ENCODE data around the gene TAL1.
"Not testable (repeated sequence)": the region's sequence is repeated elsewhere in the genome, so short reads cannot be mapped to it uniquely, and the experiment has no call there.

TAL1 gene

DNA sequence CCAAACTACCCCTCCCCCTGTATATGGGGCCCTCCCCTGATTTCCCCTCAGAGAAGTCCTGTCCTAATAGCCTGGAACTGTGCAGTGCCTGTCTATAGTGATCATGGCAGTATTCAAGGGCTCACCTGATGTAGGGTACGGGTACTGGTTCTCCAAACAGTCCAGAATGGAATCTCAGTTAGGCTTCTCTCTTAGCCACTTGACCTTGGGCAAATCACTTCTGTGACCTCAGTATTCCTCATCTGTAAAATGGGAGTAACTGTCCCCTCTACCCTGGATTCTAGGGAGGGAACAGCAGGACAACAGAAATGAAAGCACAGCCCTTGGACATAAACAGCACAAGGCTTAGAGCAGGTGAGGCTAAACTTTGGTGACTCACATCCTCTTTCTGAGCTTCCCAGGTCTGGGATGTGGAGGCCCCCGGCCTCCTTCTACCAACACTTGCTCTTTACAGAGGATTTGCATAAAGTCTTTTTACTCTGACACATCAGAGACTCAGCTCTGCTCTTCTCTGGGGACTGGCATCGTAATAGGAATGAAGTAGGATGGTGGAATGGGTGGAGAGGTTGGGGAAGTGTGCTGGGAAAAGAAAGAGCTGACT lies 22.2 kb downstream of the TAL1 start:
- H3K4me3 ChIP-seq (ENCODE audit: low read length) = no peak overlapping the region
- no peak overlapping the region for H3K27ac ChIP-seq (ENCODE audit: low read depth, low read length)
- peaks cover 60% of the 10 kb centered on the region for H3K27me3 ChIP-seq (ENCODE audit: insufficient read depth, low read length)
- no peaks in the 10 kb centered on the region for H3K9me3 ChIP-seq (ENCODE audit: insufficient read depth, low read depth, low read length)
- H3K9ac ChIP-seq (ENCODE audit: low read depth, low read length) = no peak overlapping the region
- WGBS = 53% methylated on average over 3 of the region's 3 CpGs
- H3K4me1 ChIP-seq (ENCODE audit: insufficient read depth, low read length) = peaks cover 15% of the 10 kb centered on the region; the same call in 1 of the 2 replicates
- H3K36me3 ChIP-seq (ENCODE audit: insufficient read depth, low read length) = no peaks in the 10 kb centered on the region

GRCh38 chr1:47209091-47209490 lies 22.9 kb downstream of the TAL1 start:
- 41% methylated on average over 8 of the region's 8 CpGs for WGBS
- no peak overlapping the region for H3K9ac ChIP-seq (ENCODE audit: low read depth, low read length)
- peaks cover 15% of the 10 kb centered on the region; the same call in 1 of the 2 replicates for H3K4me1 ChIP-seq (ENCODE audit: insufficient read depth, low read length)
- no peak overlapping the region for H3K27ac ChIP-seq (ENCODE audit: low read depth, low read length)
- no peak overlapping the region for H3K4me3 ChIP-seq (ENCODE audit: low read length)
- peaks cover 58% of the 10 kb centered on the region for H3K27me3 ChIP-seq (ENCODE audit: insufficient read depth, low read length)
- no peaks in the 10 kb centered on the region for H3K36me3 ChIP-seq (ENCODE audit: insufficient read depth, low read length)
- H3K9me3 ChIP-seq (ENCODE audit: insufficient read depth, low read depth, low read length) = no peaks in the 10 kb centered on the region

GRCh38 chr1:47208374-47208850 lies 23.6 kb downstream of the TAL1 start:
- Histone ChIP-seq H3K4me1 (ENCODE audit: insufficient read depth, low read length) (peaks cover 15% of the 10 kb centered on the region; the same call in 1 of the 2 replicates), H3K36me3 (ENCODE audit: insufficient read depth, low read length) (no peaks in the 10 kb centered on the region), H3K27ac (ENCODE audit: low read depth, low read length) (no peak overlapping the region), H3K9me3 (ENCODE audit: insufficient read depth, low read depth, low read length) (no peaks in the 10 kb centered on the region), H3K27me3 (ENCODE audit: insufficient read depth, low read length) (peaks cover 58% of the 10 kb centered on the region), H3K4me3 (ENCODE audit: low read length) (peak overlapping the region; percentile 26; the same call in 1 of the 2 replicates), H3K9ac (ENCODE audit: low read depth, low read length) (no peak overlapping the region)
- 5% methylated on average over 11 of the region's 11 CpGs for WGBS

GRCh38 chr1:47207803-47208373 lies 24.1 kb downstream of the TAL1 start:
- WGBS = 55% methylated on average over 8 of the region's 8 CpGs
- H3K27ac ChIP-seq (ENCODE audit: low read depth, low read length) = no peak overlapping the region
- no peaks in the 10 kb centered on the region for H3K36me3 ChIP-seq (ENCODE audit: insufficient read depth, low read length)
- peaks cover 54% of the 10 kb centered on the region for H3K27me3 ChIP-seq (ENCODE audit: insufficient read depth, low read length)
- peaks cover 15% of the 10 kb centered on the region; the same call in 1 of the 2 replicates for H3K4me1 ChIP-seq (ENCODE audit: insufficient read depth, low read length)
- H3K4me3 ChIP-seq (ENCODE audit: low read length) = peak overlapping the region; percentile 26; the same call in 1 of the 2 replicates
- H3K9me3 ChIP-seq (ENCODE audit: insufficient read depth, low read depth, low read length) = no peaks in the 10 kb centered on the region
- H3K9ac ChIP-seq (ENCODE audit: low read depth, low read length) = no peak overlapping the region

DNA sequence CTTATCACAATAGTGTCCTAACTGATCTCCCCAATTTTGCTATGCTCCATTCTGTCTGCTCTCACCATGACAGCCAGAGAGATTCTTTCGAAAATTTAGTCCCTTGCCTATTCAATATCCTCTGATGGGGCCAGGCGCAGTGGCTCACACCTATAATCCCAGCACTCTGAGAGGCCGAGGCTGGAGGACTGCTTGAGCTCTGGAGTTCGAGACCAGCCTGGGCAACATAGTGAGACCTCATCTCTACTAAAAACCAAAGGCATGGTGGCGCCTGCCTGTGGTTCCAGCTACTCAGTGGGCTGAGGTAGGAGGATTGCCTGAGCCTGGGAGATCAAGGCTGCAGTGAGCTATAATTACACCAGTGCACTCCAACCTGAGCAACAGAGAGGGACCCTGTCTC lies 26.1 kb downstream of the TAL1 start:
- H3K27me3 ChIP-seq (ENCODE audit: insufficient read depth, low read length) = peaks cover 46% of the 10 kb centered on the region
- no peaks in the 10 kb centered on the region for H3K36me3 ChIP-seq (ENCODE audit: insufficient read depth, low read length)
- H3K27ac ChIP-seq (ENCODE audit: low read depth, low read length) = no peak overlapping the region
- WGBS = 93% methylated on average over 5 of the region's 5 CpGs
- H3K4me3 ChIP-seq (ENCODE audit: low read length) = no peak overlapping the region
- H3K9me3 ChIP-seq (ENCODE audit: insufficient read depth, low read depth, low read length) = no peaks in the 10 kb centered on the region
- peaks cover 15% of the 10 kb centered on the region; the same call in 1 of the 2 replicates for H3K4me1 ChIP-seq (ENCODE audit: insufficient read depth, low read length)
- H3K9ac ChIP-seq (ENCODE audit: low read depth, low read length) = no peak overlapping the region

DNA sequence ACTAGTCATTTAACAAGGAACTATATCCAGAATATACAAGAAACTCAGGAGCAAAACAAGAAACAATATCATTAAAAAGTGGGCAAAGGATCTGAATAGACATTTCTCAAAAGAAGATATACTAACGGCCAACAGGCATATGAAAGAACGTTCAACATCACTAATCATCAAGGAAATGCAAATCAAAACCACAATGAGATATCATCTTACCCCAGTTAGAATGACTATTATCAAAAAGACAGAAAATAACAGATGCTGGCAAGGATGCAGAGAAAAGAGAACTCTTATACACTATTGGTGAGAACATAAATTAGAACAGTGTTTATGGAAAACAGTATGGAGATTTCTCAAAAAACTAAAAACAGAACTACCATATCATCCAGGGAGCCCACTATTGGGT lies 28.5 kb downstream of the TAL1 start:
- peaks cover 33% of the 10 kb centered on the region for H3K27me3 ChIP-seq (ENCODE audit: insufficient read depth, low read length)
- not testable (repeated sequence) for H3K4me3 ChIP-seq (ENCODE audit: low read length); H3K9ac ChIP-seq (ENCODE audit: low read depth, low read length); H3K27ac ChIP-seq (ENCODE audit: low read depth, low read length); H3K36me3 ChIP-seq (ENCODE audit: insufficient read depth, low read length); H3K9me3 ChIP-seq (ENCODE audit: insufficient read depth, low read depth, low read length); H3K4me1 ChIP-seq (ENCODE audit: insufficient read depth, low read length)
- 76% methylated on average over 2 of the region's 2 CpGs for WGBS

GRCh38 chr1:47201179-47201578 lies 30.8 kb downstream of the TAL1 start:
- H3K9me3 ChIP-seq (ENCODE audit: insufficient read depth, low read depth, low read length) = no peaks in the 10 kb centered on the region
- no peak overlapping the region for H3K27ac ChIP-seq (ENCODE audit: low read depth, low read length)
- H3K4me1 ChIP-seq (ENCODE audit: insufficient read depth, low read length) = no peaks in the 10 kb centered on the region
- H3K4me3 ChIP-seq (ENCODE audit: low read length) = no peak overlapping the region
- H3K27me3 ChIP-seq (ENCODE audit: insufficient read depth, low read length) = peaks cover 22% of the 10 kb centered on the region
- H3K9ac ChIP-seq (ENCODE audit: low read depth, low read length) = no peak overlapping the region
- 52% methylated on average over 4 of the region's 4 CpGs for WGBS
- no peaks in the 10 kb centered on the region for H3K36me3 ChIP-seq (ENCODE audit: insufficient read depth, low read length)

GRCh38 chr1:47198214-47198613 lies 33.8 kb downstream of the TAL1 start:
- Histone ChIP-seq H3K4me1 (ENCODE audit: insufficient read depth, low read length) (no peaks in the 10 kb centered on the region), H3K4me3 (ENCODE audit: low read length) (no peak overlapping the region), H3K27me3 (ENCODE audit: insufficient read depth, low read length) (peaks cover 33% of the 10 kb centered on the region), H3K27ac (ENCODE audit: low read depth, low read length) (no peak overlapping the region), H3K9ac (ENCODE audit: low read depth, low read length) (no peak overlapping the region), H3K9me3 (ENCODE audit: insufficient read depth, low read depth, low read length) (no peaks in the 10 kb centered on the region), H3K36me3 (ENCODE audit: insufficient read depth, low read length) (no peaks in the 10 kb centered on the region)
- 85% methylated on average over 4 of the region's 4 CpGs for WGBS

GRCh38 chr1:47196622-47197021 lies 35.4 kb downstream of the TAL1 start:
- no peak overlapping the region for H3K4me3 ChIP-seq (ENCODE audit: low read length)

DNA sequence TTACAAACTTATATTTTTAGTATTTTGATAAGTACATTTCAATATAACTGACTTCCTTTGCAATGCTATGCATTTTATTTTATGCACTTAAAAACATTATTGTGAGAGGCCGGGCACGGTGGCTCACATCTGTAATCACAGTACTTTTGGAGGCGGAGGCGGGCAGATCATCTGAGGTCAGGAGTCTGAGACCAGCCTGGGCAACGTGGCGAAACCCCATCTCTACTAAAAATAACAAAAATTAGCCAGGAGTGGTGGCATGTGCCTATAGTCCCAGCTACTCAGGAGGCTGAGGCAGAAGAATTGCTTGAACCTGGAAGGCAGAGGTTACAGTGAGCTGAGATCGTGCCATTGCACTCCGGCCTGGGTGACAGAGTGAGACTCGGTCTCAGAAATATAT lies 36.0 kb downstream of the TAL1 start:
- 94% methylated on average over 7 of the region's 9 CpGs for WGBS
- peaks cover 33% of the 10 kb centered on the region for H3K27me3 ChIP-seq (ENCODE audit: insufficient read depth, low read length)
- H3K4me3 ChIP-seq (ENCODE audit: low read length); H3K36me3 ChIP-seq (ENCODE audit: insufficient read depth, low read length); H3K27ac ChIP-seq (ENCODE audit: low read depth, low read length); H3K9ac ChIP-seq (ENCODE audit: low read depth, low read length); H3K4me1 ChIP-seq (ENCODE audit: insufficient read depth, low read length); H3K9me3 ChIP-seq (ENCODE audit: insufficient read depth, low read depth, low read length): not testable (repeated sequence)

More at GRCh38 chr1:47196622-47197021, 35.4 kb downstream of the TAL1 start:
- 72% methylated on average over 3 of the region's 3 CpGs for WGBS
- Histone ChIP-seq H3K27ac (ENCODE audit: low read depth, low read length) (no peak overlapping the region), H3K9ac (ENCODE audit: low read depth, low read length) (no peak overlapping the region), H3K4me1 (ENCODE audit: insufficient read depth, low read length) (peaks cover 6% of the 10 kb centered on the region; the same call in 1 of the 2 replicates), H3K27me3 (ENCODE audit: insufficient read depth, low read length) (peaks cover 33% of the 10 kb centered on the region), H3K9me3 (ENCODE audit: insufficient read depth, low read depth, low read length) (no peaks in the 10 kb centered on the region), H3K36me3 (ENCODE audit: insufficient read depth, low read length) (no peaks in the 10 kb centered on the region)

GRCh38 chr1:47194311-47194710 lies 37.7 kb downstream of the TAL1 start:
- peaks cover 28% of the 10 kb centered on the region for H3K27me3 ChIP-seq (ENCODE audit: insufficient read depth, low read length)
- H3K4me1 ChIP-seq (ENCODE audit: insufficient read depth, low read length) = peaks cover 6% of the 10 kb centered on the region; the same call in 1 of the 2 replicates
- H3K27ac ChIP-seq (ENCODE audit: low read depth, low read length) = no peak overlapping the region
- H3K36me3 ChIP-seq (ENCODE audit: insufficient read depth, low read length) = no peaks in the 10 kb centered on the region
- no peaks in the 10 kb centered on the region for H3K9me3 ChIP-seq (ENCODE audit: insufficient read depth, low read depth, low read length)
- H3K9ac ChIP-seq (ENCODE audit: low read depth, low read length) = no peak overlapping the region
- no peak overlapping the region for H3K4me3 ChIP-seq (ENCODE audit: low read length)
